Measurements from ENCODE around the gene KATNAL2.
"Not testable (repeated sequence)": the region's sequence is repeated elsewhere in the genome, so short reads cannot be mapped to it uniquely, and the experiment has no call there.

GRCh38 chr18:47029684-47030353 is 112.4 kb downstream of the KATNAL2 start:
- not testable (repeated sequence) for TF ChIP-seq POLR2A (IDR thresholded peaks at IDR 0.05; ENCODE audit: low read depth, low read length); POLR2AphosphoS5 (IDR thresholded peaks at IDR 0.05; ENCODE audit: low read depth, low read length); TAF1 (IDR thresholded peaks at IDR 0.05; ENCODE audit: low read depth, low read length); POU2F2 (IDR thresholded peaks at IDR 0.05; ENCODE audit: low read depth, low read length); SPI1 (IDR thresholded peaks at IDR 0.05; ENCODE audit: low read depth, low read length); PAX5 (IDR thresholded peaks at IDR 0.05; ENCODE audit: insufficient read depth, low read length, severe bottlenecking)
